Measurements from ENCODE around the gene FAM117A. TPM values are rescaled to one million over a fixed set of nuclear protein-coding genes. Genes with fewer than 3 reads are reported as not detected.
A peak's percentile ranks its signal among the peaks of the same experiment; 100 is the strongest.
"Not testable (repeated sequence)": the region's sequence is repeated elsewhere in the genome, so short reads cannot be mapped to it uniquely, and the experiment has no call there.

Gene FAM117A
- polyA plus RNA-seq, 2 donors, result 4.8 to 5.9 TPM

- 11 to 15% methylated on average over 8 of the region's 8 CpGs for WGBS, 2 donors
Observed at GRCh38 chr17:49764559-49765180, 739 bp upstream of the FAM117A start.

GRCh38 chr17:49762151-49762941 lies 1.6 kb downstream of the FAM117A start:
- peaks cover 0 to 9% of the 10 kb centered on the region in 2 donors for H3K4me1 ChIP-seq (ENCODE audit: control insufficient read depth in 2 of 2, insufficient read depth in 2 of 2, low read length in 1 of 2)
- H3K9me3 ChIP-seq (ENCODE audit: control insufficient read depth in 2 of 2, insufficient read depth in 1 of 2, low read depth in 1 of 2, low read length in 1 of 2), result no peaks in the 10 kb centered on the region
- peak overlapping the region in 1 of 2 donors; percentile 31 for H3K27ac ChIP-seq (ENCODE audit: low read depth in 2 of 2, low read length in 1 of 2)
- H3K36me3 ChIP-seq (ENCODE audit: control insufficient read depth in 2 of 2, insufficient read depth in 2 of 2, low read length in 1 of 2), result no peaks in the 10 kb centered on the region
- no peaks in the 10 kb centered on the region for H3K27me3 ChIP-seq (ENCODE audit: control insufficient read depth in 1 of 2, insufficient read depth in 2 of 2, low read length in 2 of 2)
- peak overlapping the region in 1 of 2 donors; percentile 91 for H3K4me3 ChIP-seq (ENCODE audit: low read depth in 1 of 2, low read length in 2 of 2)
- 56 to 64% methylated on average over 6 of the region's 6 CpGs for WGBS, 2 donors

More at GRCh38 chr17:49764559-49765180, 739 bp upstream of the FAM117A start:
- Histone ChIP-seq H3K9me3 (ENCODE audit: control insufficient read depth in 2 of 2, insufficient read depth in 1 of 2, low read depth in 1 of 2, low read length in 1 of 2) (no peaks in the 10 kb centered on the region), H3K36me3 (ENCODE audit: control insufficient read depth in 2 of 2, insufficient read depth in 2 of 2, low read length in 1 of 2) (no peaks in the 10 kb centered on the region), H3K4me1 (ENCODE audit: control insufficient read depth in 2 of 2, insufficient read depth in 2 of 2, low read length in 1 of 2) (peaks cover 0 to 8% of the 10 kb centered on the region in 2 donors), H3K4me3 (ENCODE audit: low read depth in 1 of 2, low read length in 2 of 2) (peak overlapping the region in 1 of 2 donors; percentile 91), H3K27me3 (ENCODE audit: control insufficient read depth in 1 of 2, insufficient read depth in 2 of 2, low read length in 2 of 2) (no peaks in the 10 kb centered on the region), H3K27ac (ENCODE audit: low read depth in 2 of 2, low read length in 1 of 2) (no peak overlapping the region)

- Histone ChIP-seq H3K4me3 (ENCODE audit: low read depth in 1 of 2, low read length in 2 of 2) (no peak overlapping the region), H3K9me3 (ENCODE audit: control insufficient read depth in 2 of 2, insufficient read depth in 1 of 2, low read depth in 1 of 2, low read length in 1 of 2) (no peaks in the 10 kb centered on the region), H3K4me1 (ENCODE audit: control insufficient read depth in 2 of 2, insufficient read depth in 2 of 2, low read length in 1 of 2) (peaks cover 0 to 11% of the 10 kb centered on the region in 2 donors), H3K27me3 (ENCODE audit: control insufficient read depth in 1 of 2, insufficient read depth in 2 of 2, low read length in 2 of 2) (no peaks in the 10 kb centered on the region), H3K36me3 (ENCODE audit: control insufficient read depth in 2 of 2, insufficient read depth in 2 of 2, low read length in 1 of 2) (no peaks in the 10 kb centered on the region), H3K27ac (ENCODE audit: low read depth in 2 of 2, low read length in 1 of 2) (no peak overlapping the region)
- WGBS, 2 donors, result 50 to 59% methylated on average over 6 of the region's 6 CpGs
Observed at GRCh38 chr17:49760932-49761558, 2.9 kb downstream of the FAM117A start.

GRCh38 chr17:49760296-49760695 lies 3.6 kb downstream of the FAM117A start:
- Histone ChIP-seq H3K27ac (ENCODE audit: low read depth in 2 of 2, low read length in 1 of 2) (no peak overlapping the region), H3K4me3 (ENCODE audit: low read depth in 1 of 2, low read length in 2 of 2) (no peak overlapping the region), H3K4me1 (ENCODE audit: control insufficient read depth in 2 of 2, insufficient read depth in 2 of 2, low read length in 1 of 2) (peaks cover 0 to 11% of the 10 kb centered on the region in 2 donors), H3K27me3 (ENCODE audit: control insufficient read depth in 1 of 2, insufficient read depth in 2 of 2, low read length in 2 of 2) (no peaks in the 10 kb centered on the region), H3K9me3 (ENCODE audit: control insufficient read depth in 2 of 2, insufficient read depth in 1 of 2, low read depth in 1 of 2, low read length in 1 of 2) (no peaks in the 10 kb centered on the region), H3K36me3 (ENCODE audit: control insufficient read depth in 2 of 2, insufficient read depth in 2 of 2, low read length in 1 of 2) (no peaks in the 10 kb centered on the region)
- WGBS, 2 donors, result 71 to 86% methylated on average over 1 of the region's 1 CpG

GRCh38 chr17:49759203-49759602 lies 4.7 kb downstream of the FAM117A start:
- Histone ChIP-seq H3K27ac (ENCODE audit: low read depth in 2 of 2, low read length in 1 of 2) (no peak overlapping the region), H3K9me3 (ENCODE audit: control insufficient read depth in 2 of 2, insufficient read depth in 1 of 2, low read depth in 1 of 2, low read length in 1 of 2) (no peaks in the 10 kb centered on the region), H3K27me3 (ENCODE audit: control insufficient read depth in 1 of 2, insufficient read depth in 2 of 2, low read length in 2 of 2) (no peaks in the 10 kb centered on the region), H3K36me3 (ENCODE audit: control insufficient read depth in 2 of 2, insufficient read depth in 2 of 2, low read length in 1 of 2) (no peaks in the 10 kb centered on the region), H3K4me3 (ENCODE audit: low read depth in 1 of 2, low read length in 2 of 2) (no peak overlapping the region), H3K4me1 (ENCODE audit: control insufficient read depth in 2 of 2, insufficient read depth in 2 of 2, low read length in 1 of 2) (peaks cover 0 to 11% of the 10 kb centered on the region in 2 donors)
- 73 to 79% methylated on average over 3 of the region's 3 CpGs for WGBS, 2 donors

DNA sequence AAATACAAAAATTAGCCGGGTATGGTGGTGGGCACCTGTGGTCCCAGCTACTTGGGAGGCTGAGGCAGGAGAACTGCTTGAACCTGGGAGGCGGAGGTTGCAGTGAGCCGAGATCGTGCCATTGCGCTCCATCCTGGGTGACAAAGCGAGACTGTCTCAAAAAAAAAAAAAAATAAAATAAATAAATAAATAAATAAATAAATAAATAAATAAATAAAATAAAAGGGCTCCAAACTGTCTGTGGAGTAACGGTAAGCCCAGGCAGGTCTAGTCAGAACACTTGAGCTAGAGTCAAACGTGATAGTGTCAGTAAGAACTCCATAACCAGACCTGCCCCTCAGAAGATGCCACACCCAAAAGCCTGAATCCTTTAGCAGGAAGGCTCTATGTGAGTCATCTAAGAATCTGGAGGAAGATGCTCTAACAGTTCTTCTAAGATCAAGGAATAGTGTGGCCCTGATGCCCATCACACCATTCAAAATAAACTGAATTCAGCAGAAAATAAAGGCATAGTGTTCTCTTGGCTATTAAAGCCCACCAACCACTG lies 5.4 kb downstream of the FAM117A start:
- 82 to 87% methylated on average over 8 of the region's 8 CpGs for WGBS, 2 donors
- H3K9me3 ChIP-seq (ENCODE audit: control insufficient read depth in 2 of 2, insufficient read depth in 1 of 2, low read depth in 1 of 2, low read length in 1 of 2), result not testable (repeated sequence)

GRCh38 chr17:49757151-49757777 lies 6.7 kb downstream of the FAM117A start:
- no peak overlapping the region for H3K27ac ChIP-seq (ENCODE audit: low read depth in 2 of 2, low read length in 1 of 2)
- H3K36me3 ChIP-seq (ENCODE audit: control insufficient read depth in 2 of 2, insufficient read depth in 2 of 2, low read length in 1 of 2), result no peaks in the 10 kb centered on the region
- WGBS, 2 donors, result 73 to 74% methylated on average over 6 of the region's 6 CpGs
- no peak overlapping the region for H3K4me3 ChIP-seq (ENCODE audit: low read depth in 1 of 2, low read length in 2 of 2)
- H3K4me1 ChIP-seq (ENCODE audit: control insufficient read depth in 2 of 2, insufficient read depth in 2 of 2, low read length in 1 of 2), result peaks cover 0 to 3% of the 10 kb centered on the region in 2 donors
- no peaks in the 10 kb centered on the region for H3K9me3 ChIP-seq (ENCODE audit: control insufficient read depth in 2 of 2, insufficient read depth in 1 of 2, low read depth in 1 of 2, low read length in 1 of 2)
- H3K27me3 ChIP-seq (ENCODE audit: control insufficient read depth in 1 of 2, insufficient read depth in 2 of 2, low read length in 2 of 2), result no peaks in the 10 kb centered on the region

More for the DNA sequence above, 5.4 kb downstream of the FAM117A start:
- H3K27ac ChIP-seq (ENCODE audit: low read depth in 2 of 2, low read length in 1 of 2); H3K27me3 ChIP-seq (ENCODE audit: control insufficient read depth in 1 of 2, insufficient read depth in 2 of 2, low read length in 2 of 2); H3K36me3 ChIP-seq (ENCODE audit: control insufficient read depth in 2 of 2, insufficient read depth in 2 of 2, low read length in 1 of 2); H3K4me3 ChIP-seq (ENCODE audit: low read depth in 1 of 2, low read length in 2 of 2): not testable (repeated sequence)
- peaks cover 0 to 11% of the 10 kb centered on the region in 2 donors for H3K4me1 ChIP-seq (ENCODE audit: control insufficient read depth in 2 of 2, insufficient read depth in 2 of 2, low read length in 1 of 2)

DNA sequence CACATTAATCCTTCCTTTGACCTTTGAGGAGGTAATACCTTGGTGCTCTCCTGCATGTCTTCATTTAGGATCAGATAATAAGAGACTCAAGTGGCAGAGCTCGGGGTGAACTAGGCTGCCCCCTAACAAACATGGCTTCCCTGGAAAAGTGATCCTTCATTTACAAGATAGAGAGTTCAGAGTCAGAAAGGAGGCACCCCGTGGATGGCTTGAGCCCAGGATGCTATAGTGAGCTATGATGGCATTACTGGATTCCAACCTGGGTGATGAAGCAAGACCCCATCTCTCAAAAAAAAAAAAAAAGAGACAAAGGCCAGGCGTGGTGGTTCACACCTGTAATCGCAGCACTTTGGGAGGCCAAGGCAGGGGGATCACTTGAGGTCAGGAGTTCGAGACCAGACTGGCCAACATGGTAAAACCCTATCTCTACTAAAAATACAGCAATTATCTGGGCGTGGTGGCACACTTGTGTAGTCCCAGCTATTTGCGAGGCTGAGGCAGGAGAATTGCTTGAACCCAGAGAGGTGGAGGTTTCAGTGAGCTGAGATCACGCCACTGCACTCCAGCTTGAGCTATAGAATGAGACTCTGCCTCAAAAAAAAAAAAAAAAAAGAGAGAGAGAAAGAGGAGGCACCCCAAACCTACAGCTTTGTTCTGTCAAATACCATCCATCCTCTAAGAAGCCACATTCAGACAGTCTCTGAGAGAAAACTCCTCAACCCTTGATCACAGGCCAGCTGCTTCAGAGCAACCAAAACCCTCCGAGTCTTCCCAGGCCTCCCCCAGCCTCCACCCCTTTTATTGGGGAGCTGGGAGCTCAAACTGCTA lies 7.4 kb downstream of the FAM117A start:
- Histone ChIP-seq H3K27me3 (ENCODE audit: control insufficient read depth in 1 of 2, insufficient read depth in 2 of 2, low read length in 2 of 2) (no peaks in the 10 kb centered on the region), H3K36me3 (ENCODE audit: control insufficient read depth in 2 of 2, insufficient read depth in 2 of 2, low read length in 1 of 2) (no peaks in the 10 kb centered on the region), H3K4me3 (ENCODE audit: low read depth in 1 of 2, low read length in 2 of 2) (no peak overlapping the region), H3K9me3 (ENCODE audit: control insufficient read depth in 2 of 2, insufficient read depth in 1 of 2, low read depth in 1 of 2, low read length in 1 of 2) (no peaks in the 10 kb centered on the region), H3K4me1 (ENCODE audit: control insufficient read depth in 2 of 2, insufficient read depth in 2 of 2, low read length in 1 of 2) (peaks cover 0 to 3% of the 10 kb centered on the region in 2 donors), H3K27ac (ENCODE audit: low read depth in 2 of 2, low read length in 1 of 2) (no peak overlapping the region)
- WGBS, 2 donors, result 88 to 92% methylated on average over 9 of the region's 9 CpGs

Measured in esophagus (tissue), 2 donors.